ENCODE results near the gene DHCR7. TPM values are rescaled to one million over a fixed set of nuclear protein-coding genes. Genes with fewer than 3 reads are reported as not detected.

DHCR7 gene
- total and polyA plus RNA-seq, 2 experiments from 2014 or later, result 84.0 to 166 TPM

GRCh38 chr11:71408826-71409225, 39.4 kb downstream of the DHCR7 start:
- no peaks in the 10 kb centered on the region for H3K4me1 ChIP-seq (ENCODE audit: insufficient read depth)
- no peaks in the 10 kb centered on the region for H3K79me2 ChIP-seq (replicated peaks; ENCODE audit: insufficient read depth)
- no peak overlapping the region for H3K4me3 ChIP-seq
- H3K4me1 Mint-ChIP-seq, result no peaks in the 10 kb centered on the region
- no peak overlapping the region for H3K27ac ChIP-seq (ENCODE audit: low read depth)
- TF ChIP-seq EZH2phosphoT487 (IDR thresholded peaks at IDR 0.05; ENCODE audit: unreplicated experiment) (no peak), ZNF462 (CRISPR knock-in tag; IDR thresholded peaks at IDR 0.05) (no peak), EZH2 (IDR thresholded peaks at IDR 0.05; ENCODE audit: low read depth, unreplicated experiment) (no peak), ETS1 (IDR thresholded peaks at IDR 0.05) (no peak), ZNF114 (CRISPR knock-in tag; IDR thresholded peaks at IDR 0.05) (no peak), NANOG (IDR thresholded peaks at IDR 0.05; ENCODE audit: borderline replicate concordance) (no peak), POLR2AphosphoS5 (IDR thresholded peaks at IDR 0.05; ENCODE audit: low read depth) (no peak), STAT1 (IDR thresholded peaks at IDR 0.05; ENCODE audit: unreplicated experiment) (no peak), ZNF331 (CRISPR knock-in tag; IDR thresholded peaks at IDR 0.05; ENCODE audit: low read depth) (no peak), REST (IDR thresholded peaks at IDR 0.05; ENCODE audit: unreplicated experiment) (no peak), CREB1 (CRISPR knock-in tag; IDR thresholded peaks at IDR 0.05; ENCODE audit: low read depth) (no peak), CTCF (conservative IDR thresholded peaks at IDR 0.05; ENCODE audit: low read depth in 2 of 2) (no peak), JUNB (IDR thresholded peaks at IDR 0.05; ENCODE audit: unreplicated experiment) (no peak)
- DNase-seq (ENCODE audit: low spot score) (no peak), ATAC-seq (no peak)
- no peak overlapping the region for H2AFZ ChIP-seq
- H3F3A ChIP-seq (replicated peaks; ENCODE audit: low read depth), result no peaks in the 10 kb centered on the region
- H3K9me3 Mint-ChIP-seq, result peaks cover 8% of the 10 kb centered on the region
- H4K20me1 ChIP-seq (replicated peaks; ENCODE audit: insufficient read depth), result no peaks in the 10 kb centered on the region
- H3K9me2 ChIP-seq (ENCODE audit: insufficient read depth), result peaks cover 3% of the 10 kb centered on the region; the same call in 1 of the 2 replicates
- H3K36me3 ChIP-seq (ENCODE audit: insufficient read depth), result no peaks in the 10 kb centered on the region
- peaks cover 17% of the 10 kb centered on the region for H3K27me3 Mint-ChIP-seq (ENCODE audit: insufficient read depth, low read depth, poor library complexity)
- H3K27ac Mint-ChIP-seq, result no peak overlapping the region
- H3K4me2 ChIP-seq, result no peak overlapping the region
- H3K36me3 Mint-ChIP-seq (ENCODE audit: low read depth), result peaks cover 4% of the 10 kb centered on the region; the same call in 2 of the 3 replicates
- H3K4me3 Mint-ChIP-seq, result no peak overlapping the region
- no peaks in the 10 kb centered on the region for H3K27me3 ChIP-seq (ENCODE audit: insufficient read depth)

All from GM23338 (cell line).